Upper lobe of right lung (tissue), 1 donor: ENCODE measurements around the gene ARNT2. TPM values are rescaled to one million over a fixed set of nuclear protein-coding genes. Genes with fewer than 3 reads are reported as not detected.

Experiments
- ATAC-seq: fragments of 200-7000 bp; cut with Tn5 transposase; one replicate; pipeline ENCODE4 v1.9.1; 2020; ENCODE audit warnings: mild to moderate bottlenecking, moderate library complexity
- DNase-seq: peaks from one replicate; pipeline ENCODE4 v3.0.0-alpha.2; 2020
- H3K27ac ChIP-seq: fragments of 200-600 bp; one replicate; pipeline ENCODE4 v1.8.0; 2022
- H3K27me3 ChIP-seq: fragments of 200-600 bp; one replicate; pipeline ENCODE4 v1.8.0; 2022; ENCODE audit warnings: mild to moderate bottlenecking
- H3K36me3 ChIP-seq: fragments of 200-600 bp; one replicate; pipeline ENCODE4 v1.8.0; 2022
- H3K4me1 ChIP-seq: fragments of 200-600 bp; one replicate; pipeline ENCODE4 v1.8.0; 2022
- H3K4me3 ChIP-seq: fragments of 200-600 bp; one replicate; pipeline ENCODE4 v1.8.0; 2022; ENCODE audit warnings: mild to moderate bottlenecking
- H3K9me3 ChIP-seq: fragments of 200-600 bp; one replicate; pipeline ENCODE4 v1.8.0; 2022
- intact Hi-C: fragments of 100-400 bp; cut with DNase I; formaldehyde crosslinking; loops from one replicate; pipeline ENCODE4 v1.11.0; 2022
- total RNA-seq: library from RNA; stranded (reverse); fragmentation: NEBNext Ultra II Directional; extraction: Animal tissue kit (Norgen Biotek cat#: 25700); gene quantifications from one replicate; pipeline ENCODE4 v1.2.1, GENCODE V29; 2021
- TF ChIP-seq, protein P1 (sequence below): fragments of 200-600 bp; IDR thresholded peaks from one replicate; pipeline ENCODE4 v1.8.0; 2022; ENCODE audit warnings: antibody characterized with exemption
- donor health status: DM: no; HTN: yes; CAD: no; lungs with severe emphysema.

ARNT2 gene
- total RNA-seq, 1 donor from 2014 or later, result 12.9 TPM

- peak; percentile 62 for ATAC-seq
- no peak for DNase-seq
- Histone ChIP-seq H3K4me3 (no peak overlapping the region), H3K27ac (no peak overlapping the region), H3K4me1 (peaks cover 3% of the 10 kb centered on the region), H3K27me3 (no peaks in the 10 kb centered on the region), H3K9me3 (peaks cover 4% of the 10 kb centered on the region), H3K36me3 (no peaks in the 10 kb centered on the region)
- intact Hi-C loops, result no loop called here
- TF ChIP-seq, protein P1, sequence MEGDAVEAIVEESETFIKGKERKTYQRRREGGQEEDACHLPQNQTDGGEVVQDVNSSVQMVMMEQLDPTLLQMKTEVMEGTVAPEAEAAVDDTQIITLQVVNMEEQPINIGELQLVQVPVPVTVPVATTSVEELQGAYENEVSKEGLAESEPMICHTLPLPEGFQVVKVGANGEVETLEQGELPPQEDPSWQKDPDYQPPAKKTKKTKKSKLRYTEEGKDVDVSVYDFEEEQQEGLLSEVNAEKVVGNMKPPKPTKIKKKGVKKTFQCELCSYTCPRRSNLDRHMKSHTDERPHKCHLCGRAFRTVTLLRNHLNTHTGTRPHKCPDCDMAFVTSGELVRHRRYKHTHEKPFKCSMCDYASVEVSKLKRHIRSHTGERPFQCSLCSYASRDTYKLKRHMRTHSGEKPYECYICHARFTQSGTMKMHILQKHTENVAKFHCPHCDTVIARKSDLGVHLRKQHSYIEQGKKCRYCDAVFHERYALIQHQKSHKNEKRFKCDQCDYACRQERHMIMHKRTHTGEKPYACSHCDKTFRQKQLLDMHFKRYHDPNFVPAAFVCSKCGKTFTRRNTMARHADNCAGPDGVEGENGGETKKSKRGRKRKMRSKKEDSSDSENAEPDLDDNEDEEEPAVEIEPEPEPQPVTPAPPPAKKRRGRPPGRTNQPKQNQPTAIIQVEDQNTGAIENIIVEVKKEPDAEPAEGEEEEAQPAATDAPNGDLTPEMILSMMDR, result no peak
These were observed 231.8 kb downstream of the ARNT2 start for GRCh38 chr15:80635953-80636352.

GRCh38 chr15:80636675-80637074 lies 232.5 kb downstream of the ARNT2 start:
- TF ChIP-seq, protein P1, result peak; percentile 28
- peak; percentile 56 for ATAC-seq
- no peak for DNase-seq
- intact Hi-C loops, result no loop called here
- Histone ChIP-seq H3K4me3 (no peak overlapping the region), H3K27me3 (no peaks in the 10 kb centered on the region), H3K27ac (no peak overlapping the region), H3K9me3 (peaks cover 8% of the 10 kb centered on the region), H3K4me1 (peaks cover 3% of the 10 kb centered on the region), H3K36me3 (no peaks in the 10 kb centered on the region)

- ATAC-seq, result no peak
- Histone ChIP-seq H3K36me3 (no peaks in the 10 kb centered on the region), H3K4me1 (peaks cover 3% of the 10 kb centered on the region), H3K9me3 (peaks cover 8% of the 10 kb centered on the region), H3K27me3 (no peaks in the 10 kb centered on the region), H3K27ac (no peak overlapping the region), H3K4me3 (no peak overlapping the region)
- DNase-seq, result no peak
- TF ChIP-seq, protein P1, result no peak
- intact Hi-C loops, result no loop called here
These were observed 233.6 kb downstream of the ARNT2 start for GRCh38 chr15:80637747-80638146.

DNA sequence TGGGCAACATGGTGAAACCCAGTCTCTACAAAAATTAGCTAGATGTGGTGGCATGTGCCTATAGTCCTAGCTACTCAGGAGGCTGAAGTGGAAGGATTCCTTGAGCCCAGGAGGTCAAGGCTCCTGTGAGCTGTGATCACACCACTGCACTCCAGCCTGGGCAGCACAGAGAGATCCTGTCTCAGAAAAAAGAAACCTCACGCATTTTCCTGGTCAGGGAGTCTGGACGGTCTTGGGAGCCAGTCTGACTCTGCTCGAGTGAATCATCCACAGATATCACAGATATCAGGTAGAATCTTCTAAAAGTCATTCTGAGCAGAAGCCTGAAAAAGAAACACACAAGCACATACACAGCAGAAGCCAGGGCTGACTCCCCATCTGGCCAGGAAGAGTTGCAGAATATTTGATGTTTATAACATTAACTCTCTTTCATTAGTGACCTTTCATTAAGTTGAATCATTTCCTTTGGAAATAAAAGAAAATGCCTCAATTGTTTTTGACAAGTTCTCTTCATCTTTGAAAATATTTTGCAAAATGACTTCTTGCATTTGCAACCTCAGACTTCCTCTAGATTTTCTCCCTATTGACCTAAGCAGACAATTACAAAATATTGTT lies 234.5 kb downstream of the ARNT2 start:
- no peaks in the 10 kb centered on the region for H3K27me3 ChIP-seq
- no peak overlapping the region for H3K27ac ChIP-seq
- TF ChIP-seq, protein P1, result no peak
- H3K4me3 ChIP-seq, result no peak overlapping the region
- peaks cover 3% of the 10 kb centered on the region for H3K4me1 ChIP-seq
- no peaks in the 10 kb centered on the region for H3K36me3 ChIP-seq
- ATAC-seq (no peak), DNase-seq (no peak)
- intact Hi-C loops, result no loop called here
- H3K9me3 ChIP-seq, result peaks cover 8% of the 10 kb centered on the region

- TF ChIP-seq, protein P1, result no peak
- intact Hi-C loops, result no loop called here
- H3K4me3 ChIP-seq, result no peak overlapping the region
- peaks cover 8% of the 10 kb centered on the region for H3K9me3 ChIP-seq
- H3K4me1 ChIP-seq, result peaks cover 3% of the 10 kb centered on the region
- ATAC-seq (no peak), DNase-seq (no peak)
- H3K27me3 ChIP-seq, result no peaks in the 10 kb centered on the region
- H3K27ac ChIP-seq, result no peak overlapping the region
- H3K36me3 ChIP-seq, result no peaks in the 10 kb centered on the region
These were observed 235.0 kb downstream of the ARNT2 start for GRCh38 chr15:80639168-80639555.
